ENCODE results near the gene TNPO2. TPM values are rescaled to one million over a fixed set of nuclear protein-coding genes. Genes with fewer than 3 reads are reported as not detected.

Gene TNPO2
- 10 to 100 TPM; 62.2 to 66.0 (median 62.9) TPM for polyA plus RNA-seq (ENCODE audit: insufficient read length in 3 of 3)

GRCh38 chr19:12723641-12724426 lies at the start of gene TNPO2:
TNPO2 (minus strand) TSS chr19:12723932; CDS start chr19:12720977, 2,955 bp downstream.
- peak in 1 of 3 donors; percentile 61 for DNase-seq (ENCODE audit: low read depth in 3 of 3, low spot score in 2 of 3)

GRCh38 chr19:12772323-12772722 lies 48.6 kb upstream of the TNPO2 start:
- DNase-seq (ENCODE audit: low read depth in 3 of 3, low spot score in 2 of 3), result no peak

- DNase-seq (ENCODE audit: low read depth in 3 of 3, low spot score in 2 of 3), result no peak
These were observed 47.2 kb upstream of the TNPO2 start for GRCh38 chr19:12770922-12771321.

DNA sequence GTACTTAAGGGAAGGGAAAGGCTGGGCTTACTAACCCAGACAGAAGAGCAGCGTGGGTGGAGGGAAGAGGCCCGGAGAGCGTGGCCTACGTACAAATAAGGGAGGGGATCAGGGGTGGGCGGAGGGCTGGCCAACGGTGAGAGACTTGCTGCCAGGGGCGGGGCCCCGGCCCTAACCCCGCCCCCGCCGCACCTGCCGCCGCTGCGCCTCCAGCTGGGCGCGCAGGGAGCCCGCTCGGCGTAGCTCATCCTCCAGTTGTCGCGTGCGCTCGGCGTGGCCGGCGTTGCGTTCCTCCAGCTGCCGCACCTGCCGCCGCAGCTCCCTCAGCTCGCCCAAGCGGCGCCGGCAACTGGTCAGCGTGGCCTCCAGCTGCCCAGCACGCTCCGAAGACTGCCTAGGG lies 46.0 kb upstream of the TNPO2 start:
- DNase-seq (ENCODE audit: low read depth in 3 of 3, low spot score in 2 of 3), result no peak

DNA sequence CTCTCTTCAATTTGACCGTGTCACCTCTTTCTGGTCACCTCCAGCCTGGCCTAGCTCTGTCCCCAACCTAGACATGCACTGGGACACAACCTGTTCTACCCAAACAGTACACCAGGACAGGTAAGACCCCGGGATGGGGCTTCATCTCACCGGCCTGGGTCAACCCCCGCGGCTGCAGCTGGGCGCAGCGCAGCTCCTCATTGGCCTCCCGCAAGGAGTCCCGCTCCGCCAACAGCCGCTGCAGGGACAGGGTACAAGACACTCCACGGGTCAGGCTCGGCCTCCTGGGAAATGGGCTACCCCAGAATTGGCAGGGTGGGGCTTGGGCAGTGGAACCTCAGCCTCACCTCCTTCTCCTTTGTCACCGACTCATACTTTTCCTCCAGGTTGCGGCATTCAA lies 43.9 kb upstream of the TNPO2 start:
- no peak for DNase-seq (ENCODE audit: low read depth in 3 of 3, low spot score in 2 of 3)

DNA sequence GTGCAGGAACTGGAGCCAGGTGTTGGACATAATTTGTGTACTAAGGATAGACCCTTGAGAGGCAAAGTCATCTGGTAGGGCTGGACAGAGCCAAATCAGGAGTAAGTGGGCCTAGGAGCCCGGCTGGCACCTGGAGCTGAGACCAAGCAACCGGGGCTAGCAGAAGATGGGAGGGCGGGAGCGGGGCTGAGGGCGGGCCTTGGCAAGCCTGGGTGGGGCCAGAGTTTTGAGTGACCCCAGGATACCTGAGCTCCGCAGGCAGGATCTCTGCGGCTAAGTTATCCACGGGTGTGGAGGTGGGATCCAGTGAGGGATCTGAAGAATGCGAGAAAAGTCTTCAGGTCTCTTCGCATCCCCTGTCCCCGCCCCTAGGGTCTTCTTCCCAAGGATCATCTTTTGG lies 43.4 kb upstream of the TNPO2 start:
- no peak for DNase-seq (ENCODE audit: low read depth in 3 of 3, low spot score in 2 of 3)

- DNase-seq (ENCODE audit: low read depth in 3 of 3, low spot score in 2 of 3), result no peak
These were observed 42.4 kb upstream of the TNPO2 start for GRCh38 chr19:12766051-12766521.

DNA sequence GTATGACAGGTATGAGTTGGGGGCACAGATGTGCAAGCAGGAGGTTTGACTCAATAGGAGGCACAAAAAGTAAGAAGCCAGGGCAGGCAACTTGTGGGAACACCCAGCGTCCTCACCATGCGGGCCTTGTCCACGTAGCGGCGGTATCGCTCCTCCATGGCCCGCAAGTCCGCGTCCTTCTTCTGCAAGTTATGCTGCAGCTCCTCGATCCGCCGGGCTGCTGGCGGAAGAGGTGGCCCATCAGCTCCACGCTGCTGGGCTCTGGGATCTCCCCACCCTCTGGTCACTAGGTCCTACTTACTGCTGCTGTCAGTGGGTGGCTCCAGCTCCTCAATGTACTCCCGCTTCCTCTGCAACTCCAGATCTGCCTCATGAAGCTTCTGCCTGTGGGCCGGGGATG lies 41.0 kb upstream of the TNPO2 start:
- DNase-seq (ENCODE audit: low read depth in 3 of 3, low spot score in 2 of 3), result no peak

DNA sequence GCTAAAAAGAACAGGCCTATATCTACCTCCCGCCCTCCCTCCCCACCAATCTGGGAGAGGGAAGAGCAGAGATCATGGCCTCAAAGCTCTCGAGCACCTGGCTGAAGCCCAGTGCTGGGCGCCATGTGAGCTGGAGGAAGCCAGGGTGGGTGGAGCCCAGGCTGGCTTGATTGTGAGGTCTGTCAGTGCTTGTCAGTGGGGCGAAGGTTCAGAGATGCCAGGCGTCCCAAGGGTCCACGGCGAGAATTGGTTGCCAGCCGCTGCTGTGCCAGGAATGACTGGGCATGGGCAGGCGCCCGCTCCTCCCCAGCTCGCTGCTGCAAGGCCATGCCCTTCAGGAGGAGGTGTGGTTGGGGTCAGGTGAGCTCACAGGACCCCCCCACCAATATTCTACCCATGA lies 39.4 kb upstream of the TNPO2 start:
- no peak for DNase-seq (ENCODE audit: low read depth in 3 of 3, low spot score in 2 of 3)

GRCh38 chr19:12759686-12760085 lies 36.0 kb upstream of the TNPO2 start:
- DNase-seq (ENCODE audit: low read depth in 3 of 3, low spot score in 2 of 3), result no peak

- no peak for DNase-seq (ENCODE audit: low read depth in 3 of 3, low spot score in 2 of 3)
These were observed 34.0 kb upstream of the TNPO2 start for GRCh38 chr19:12757544-12758274.

- DNase-seq (ENCODE audit: low read depth in 3 of 3, low spot score in 2 of 3), result no peak
These were observed 32.6 kb upstream of the TNPO2 start for GRCh38 chr19:12756150-12756883.

DNA sequence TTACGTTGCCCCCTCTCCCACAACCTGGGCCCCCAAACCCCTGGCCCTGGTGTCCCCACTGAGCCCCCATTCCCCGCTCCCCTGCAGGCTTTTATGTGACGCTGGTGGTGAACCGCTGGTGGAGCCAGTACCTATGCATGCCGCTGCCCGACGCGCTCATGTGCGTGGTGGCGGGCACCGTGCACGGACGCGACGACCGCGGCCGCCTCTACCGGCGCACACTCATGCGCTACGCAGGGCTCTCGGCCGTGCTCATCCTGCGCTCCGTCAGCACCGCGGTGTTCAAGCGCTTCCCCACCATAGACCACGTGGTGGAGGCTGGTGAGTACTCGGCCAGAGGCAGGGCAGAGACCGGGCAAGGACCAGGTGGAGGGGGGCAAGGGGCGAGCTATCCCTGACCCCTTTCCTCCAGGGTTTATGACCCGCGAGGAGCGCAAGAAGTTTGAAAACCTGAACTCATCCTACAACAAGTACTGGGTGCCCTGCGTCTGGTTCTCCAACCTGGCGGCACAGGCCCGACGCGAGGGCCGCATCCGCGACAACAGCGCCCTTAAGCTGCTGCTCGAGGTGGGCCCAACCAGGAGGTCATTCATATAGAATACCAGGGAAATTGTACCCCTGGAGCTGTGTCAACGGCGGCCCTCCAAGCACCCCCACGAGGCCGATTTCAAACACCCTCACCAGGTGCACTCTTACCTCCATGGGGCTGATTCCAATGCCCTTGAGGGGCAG lies 30.9 kb upstream of the TNPO2 start:
- DNase-seq (ENCODE audit: low read depth in 3 of 3, low spot score in 2 of 3), result no peak

GRCh38 chr19:12752056-12752781 lies 28.5 kb upstream of the TNPO2 start:
- DNase-seq (ENCODE audit: low read depth in 3 of 3, low spot score in 2 of 3), result no peak

DNA sequence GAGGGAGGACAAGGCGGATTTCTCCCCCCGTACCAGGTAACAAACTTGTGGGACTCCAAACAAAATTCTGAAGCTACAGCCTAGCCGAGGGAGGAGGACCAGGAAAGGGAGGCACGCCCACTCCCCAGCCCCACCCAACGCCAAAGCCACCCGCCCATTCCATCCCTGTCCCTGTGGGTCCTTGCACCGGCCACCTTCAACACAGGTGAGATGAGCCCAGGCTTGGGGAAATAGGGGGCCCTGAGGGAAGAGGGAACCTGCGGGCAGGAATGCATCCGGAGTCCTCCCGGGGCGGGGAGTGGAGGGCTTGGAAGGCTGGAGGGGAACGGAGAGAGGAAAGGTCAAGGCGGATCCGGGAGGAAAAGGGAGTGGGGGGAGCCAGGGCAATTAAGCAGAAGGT lies 27.9 kb upstream of the TNPO2 start, which contains the start of gene BEST2:
BEST2 (plus strand) TSS at position 157 of the 400 bp plus-strand sequence. CDS start 802 bp downstream, outside the sequence.
- DNase-seq (ENCODE audit: low read depth in 3 of 3, low spot score in 2 of 3), result no peak

- no peak for DNase-seq (ENCODE audit: low read depth in 3 of 3, low spot score in 2 of 3)
These were observed 27.1 kb upstream of the TNPO2 start for GRCh38 chr19:12750851-12751250.

DNA sequence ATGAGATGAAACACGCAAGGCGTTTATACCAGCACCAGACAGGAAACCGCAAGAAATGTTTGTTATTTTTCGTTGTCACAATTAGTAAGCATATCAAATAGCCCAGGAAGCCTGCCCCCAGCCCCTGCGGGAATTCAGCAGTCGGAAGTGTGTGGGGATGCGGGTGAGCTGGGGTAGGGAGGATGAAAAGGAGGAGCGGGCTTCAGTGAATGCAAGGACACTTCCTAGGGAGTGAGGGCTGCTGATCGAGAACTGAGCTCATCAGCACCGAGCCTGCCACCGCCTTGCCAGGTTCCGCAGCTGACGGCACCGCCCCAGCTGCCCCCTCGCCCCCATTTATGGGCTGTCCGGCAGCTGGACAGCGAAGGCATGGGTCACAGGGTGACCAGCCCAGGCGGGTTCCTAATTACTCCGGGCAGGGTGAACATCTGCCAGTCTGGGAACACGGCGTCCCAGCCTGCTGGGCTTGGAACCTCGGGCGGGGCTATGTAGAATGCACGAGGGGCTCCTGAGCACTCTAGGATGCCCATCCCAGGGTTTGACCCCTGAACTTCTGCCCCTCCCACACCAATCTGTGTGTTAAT lies 26.3 kb upstream of the TNPO2 start:
- DNase-seq (ENCODE audit: low read depth in 3 of 3, low spot score in 2 of 3), result no peak

DNA sequence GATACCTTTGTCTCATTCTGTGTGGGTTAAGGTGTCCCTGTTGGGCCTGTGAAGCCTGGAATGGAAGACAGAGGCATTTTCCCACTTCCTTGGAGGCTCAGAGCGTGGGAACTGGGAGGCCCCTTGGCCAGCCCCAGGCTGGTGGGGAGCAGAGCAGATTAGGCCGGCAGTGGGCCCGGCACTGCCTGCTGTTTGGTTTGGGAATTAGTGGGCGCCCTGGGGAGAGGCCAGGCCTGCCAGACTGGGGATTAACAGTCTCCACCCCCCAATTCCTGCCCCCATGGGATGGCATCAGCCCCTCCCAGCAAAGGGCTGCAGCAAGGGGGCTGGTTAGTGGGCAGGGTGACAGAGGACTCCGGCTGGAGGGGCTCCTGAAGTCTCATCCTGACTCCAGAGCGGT lies 24.8 kb upstream of the TNPO2 start:
- no peak for DNase-seq (ENCODE audit: low read depth in 3 of 3, low spot score in 2 of 3)

- no peak for DNase-seq (ENCODE audit: low read depth in 3 of 3, low spot score in 2 of 3)
These were observed 21.6 kb upstream of the TNPO2 start for GRCh38 chr19:12745166-12745897.

All from right renal cortex interstitium (tissue), 3 donors.